HG03139 (cell line): ENCODE data around the gene NFIX.
"Not testable (repeated sequence)": the region's sequence is repeated elsewhere in the genome, so short reads cannot be mapped to it uniquely, and the experiment has no call there.

ENCODE experiments used
- ATAC-seq: cut with Tn5 transposase; IDR thresholded peaks from one replicate; pipeline ENCODE4 v1.9.1; 2021; ENCODE audit not compliant: unreplicated experiment

NFIX gene

GRCh38 chr19:12994701-12995595, at the start of gene NFIX:
TSS of gene NFIX (plus strand) at chr19:12995475. CDS start at chr19:12995838, 363 bp downstream.
- ATAC-seq = no peak

DNA sequence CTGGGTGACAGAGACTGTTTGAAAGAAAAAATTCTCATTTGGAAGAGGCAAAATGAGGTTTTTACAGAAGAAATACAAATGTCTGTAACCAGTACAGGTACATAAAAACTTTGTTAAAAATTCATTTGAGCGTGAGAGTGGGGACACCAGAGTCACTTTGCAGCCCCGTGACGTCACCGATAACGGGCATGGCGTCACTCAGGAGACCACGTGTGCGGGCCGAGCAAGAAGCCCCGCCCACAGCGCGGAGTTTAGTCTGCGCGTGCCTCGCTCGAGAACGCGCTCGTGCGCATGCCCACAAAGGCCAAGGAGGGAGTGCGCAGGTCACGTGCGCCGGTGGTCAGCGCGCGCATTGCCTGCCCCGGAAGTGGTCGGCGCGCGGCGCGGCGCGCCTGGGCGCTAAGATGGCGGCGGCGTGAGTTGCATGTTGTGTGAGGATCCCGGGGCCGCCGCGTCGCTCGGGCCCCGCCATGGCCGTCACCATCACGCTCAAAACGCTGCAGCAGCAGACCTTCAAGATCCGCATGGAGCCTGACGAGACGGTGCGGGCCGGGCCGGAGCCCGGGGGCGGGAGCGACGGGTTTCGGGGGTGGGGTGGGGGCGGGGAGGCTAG, 49.7 kb upstream of the NFIX start, which contains the start of gene RAD23A:
TSS of gene RAD23A (plus strand) at position 384 of the 613 bp plus-strand sequence. CDS start at position 471, 87 bp downstream.
- peak; percentile 72 for ATAC-seq

DNA sequence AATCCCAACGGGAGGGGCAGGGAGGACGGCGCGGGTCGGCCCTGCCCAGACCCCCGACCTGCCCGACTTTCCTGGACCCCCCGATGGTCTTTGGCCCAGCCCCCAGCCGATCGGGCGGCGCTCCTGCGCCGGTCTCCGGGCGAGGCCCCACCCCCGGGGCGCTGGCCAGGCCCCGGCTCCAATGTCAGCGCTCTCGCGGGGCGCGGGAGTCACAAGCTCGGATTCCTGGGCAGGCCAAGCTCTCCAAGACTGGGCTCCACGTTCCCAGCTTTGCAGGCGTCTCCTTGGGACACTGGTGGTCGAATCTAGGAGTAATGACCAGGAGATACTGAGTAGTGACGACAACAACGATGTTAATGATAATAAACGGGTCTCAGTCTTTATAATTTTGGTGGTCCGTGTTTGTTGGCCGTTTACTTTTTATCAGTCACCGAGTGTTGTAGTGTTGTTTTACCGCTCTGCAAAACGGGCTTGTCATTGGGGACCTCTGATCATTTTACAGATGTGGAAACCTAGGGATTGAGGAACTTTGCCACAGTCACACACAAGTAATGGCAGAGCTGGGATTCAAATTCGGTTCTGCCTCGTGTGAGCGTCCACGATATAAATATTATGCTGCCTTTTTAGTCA, 49.1 kb upstream of the NFIX start:
- peak; percentile 17 for ATAC-seq

DNA sequence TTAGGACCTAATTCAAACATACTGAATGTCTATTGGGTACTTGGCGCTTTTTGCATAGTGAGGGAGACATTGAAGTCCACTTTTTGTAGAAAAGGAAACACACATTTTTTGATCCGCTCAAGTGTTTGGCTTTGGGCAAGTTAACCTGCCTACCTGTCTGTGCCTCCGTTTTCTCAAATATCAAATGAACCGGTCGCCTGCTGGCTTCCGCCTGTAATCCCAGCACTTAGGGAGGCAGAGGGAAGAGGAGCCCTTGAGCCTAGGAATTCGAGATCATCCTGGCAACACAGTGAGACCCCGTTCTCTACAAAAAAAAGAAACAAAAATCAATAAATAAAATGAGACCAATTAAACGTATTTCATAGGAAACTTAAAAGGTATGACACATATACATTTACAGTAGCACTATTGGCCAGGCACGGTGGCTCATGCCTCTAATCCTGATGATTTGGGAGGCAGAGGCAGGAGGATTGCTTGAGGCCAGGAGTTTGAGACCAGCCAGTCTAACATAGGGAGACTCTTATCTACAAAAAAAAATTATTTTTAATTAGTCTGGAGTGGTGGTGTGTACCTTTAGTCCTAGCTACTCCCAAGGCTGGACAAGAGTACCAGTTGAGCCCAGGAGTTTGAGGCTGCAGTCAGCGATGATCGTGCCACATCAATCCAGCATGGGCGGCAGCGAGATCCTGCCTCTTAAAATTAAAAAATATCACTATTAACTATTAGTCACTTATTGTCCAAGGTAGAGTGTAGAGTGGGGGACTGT, 48.4 kb upstream of the NFIX start:
- no peak for ATAC-seq

DNA sequence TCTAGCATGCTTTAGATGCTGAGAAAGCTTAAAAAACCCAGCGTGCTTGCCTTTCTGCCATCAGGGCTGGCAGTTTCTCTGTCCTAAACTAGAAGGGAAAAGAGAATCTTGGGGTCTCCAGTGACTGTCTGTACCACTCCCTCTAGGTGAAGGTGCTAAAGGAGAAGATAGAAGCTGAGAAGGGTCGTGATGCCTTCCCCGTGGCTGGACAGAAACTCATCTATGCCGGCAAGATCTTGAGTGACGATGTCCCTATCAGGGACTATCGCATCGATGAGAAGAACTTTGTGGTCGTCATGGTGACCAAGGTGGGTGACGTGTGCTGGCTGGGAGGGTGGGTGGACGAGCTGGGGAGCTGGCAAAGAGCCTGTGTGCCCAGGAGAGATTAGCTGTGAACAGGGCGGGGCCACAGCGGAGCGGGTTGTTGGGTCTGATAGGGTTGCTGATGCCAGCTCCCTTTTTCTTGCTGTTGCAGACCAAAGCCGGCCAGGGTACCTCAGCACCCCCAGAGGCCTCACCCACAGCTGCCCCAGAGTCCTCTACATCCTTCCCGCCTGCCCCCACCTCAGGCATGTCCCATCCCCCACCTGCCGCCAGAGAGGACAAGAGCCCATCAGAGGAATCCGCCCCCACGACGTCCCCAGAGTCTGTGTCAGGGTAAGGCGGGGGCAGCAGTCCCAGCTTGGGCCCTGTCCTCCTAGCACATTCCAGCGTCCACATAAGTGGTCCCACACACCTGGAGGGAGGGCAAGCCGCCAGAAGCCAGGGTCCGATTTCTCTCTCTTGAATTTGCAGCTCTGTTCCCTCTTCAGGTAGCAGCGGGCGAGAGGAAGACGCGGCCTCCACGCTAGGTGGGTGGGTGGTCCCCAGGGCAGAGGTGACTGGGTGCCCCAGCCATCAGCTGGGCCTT, 47.3 kb upstream of the NFIX start:
- no peak for ATAC-seq

GRCh38 chr19:12948612-12949362, 46.5 kb upstream of the NFIX start:
- no peak for ATAC-seq

- no peak for ATAC-seq
Measured at GRCh38 chr19:12949363-12950283, 45.7 kb upstream of the NFIX start.

DNA sequence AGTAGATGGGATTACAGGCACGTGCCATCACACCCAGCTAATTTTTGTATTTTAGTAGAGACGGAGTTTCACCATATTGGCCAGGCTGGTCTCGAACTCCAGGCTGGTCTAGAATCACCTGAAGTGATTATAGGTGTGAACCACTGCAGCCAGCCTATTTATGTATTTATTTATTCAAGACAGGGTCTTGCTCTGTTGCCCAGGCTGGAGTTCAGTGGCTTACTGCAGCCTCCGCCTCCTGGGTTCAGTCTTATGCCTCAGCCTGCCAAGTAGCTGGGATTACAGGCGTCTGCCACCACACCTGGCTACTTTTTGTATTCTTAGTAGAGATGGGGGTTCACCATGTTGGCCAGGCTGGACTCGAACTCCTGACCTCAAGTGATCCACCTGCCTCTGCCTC, 43.2 kb upstream of the NFIX start:
- not testable (repeated sequence) for ATAC-seq

GRCh38 chr19:12952488-12953137, 42.7 kb upstream of the NFIX start:
- ATAC-seq = no peak

DNA sequence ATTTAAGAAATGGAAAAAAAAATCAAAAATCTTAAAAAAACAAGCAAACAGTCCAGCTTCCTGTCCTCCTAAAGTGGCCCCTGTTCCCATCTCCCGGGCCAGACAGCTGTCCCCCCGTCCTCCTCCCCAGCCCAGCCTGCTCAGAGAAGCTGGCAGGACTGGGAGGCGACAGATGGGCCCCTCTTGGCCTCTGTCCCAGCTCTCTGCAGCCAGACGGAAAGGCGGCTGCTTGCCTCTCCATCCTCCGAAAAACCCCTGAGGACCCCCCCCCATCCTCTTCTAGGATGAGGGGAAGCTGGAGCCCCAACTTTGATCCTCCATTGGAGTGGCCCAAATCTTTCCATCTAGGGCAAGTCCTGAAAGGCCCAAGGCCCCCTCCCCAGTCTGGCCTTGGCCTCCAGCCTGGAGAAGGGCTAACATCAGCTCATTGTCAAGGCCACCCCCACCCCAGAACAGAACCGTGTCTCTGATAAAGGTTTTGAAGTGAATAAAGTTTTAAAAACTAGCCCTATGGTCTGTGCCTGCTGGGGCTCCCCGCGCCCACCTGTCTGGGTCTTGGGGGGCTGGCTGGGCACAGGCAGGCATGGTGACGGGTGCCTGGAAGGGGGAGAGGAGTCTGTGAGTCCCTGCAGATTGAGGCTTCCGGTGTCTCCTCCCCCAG, 42.0 kb upstream of the NFIX start:
- no peak for ATAC-seq

GRCh38 chr19:12953799-12954611, 41.3 kb upstream of the NFIX start:
- no peak for ATAC-seq

DNA sequence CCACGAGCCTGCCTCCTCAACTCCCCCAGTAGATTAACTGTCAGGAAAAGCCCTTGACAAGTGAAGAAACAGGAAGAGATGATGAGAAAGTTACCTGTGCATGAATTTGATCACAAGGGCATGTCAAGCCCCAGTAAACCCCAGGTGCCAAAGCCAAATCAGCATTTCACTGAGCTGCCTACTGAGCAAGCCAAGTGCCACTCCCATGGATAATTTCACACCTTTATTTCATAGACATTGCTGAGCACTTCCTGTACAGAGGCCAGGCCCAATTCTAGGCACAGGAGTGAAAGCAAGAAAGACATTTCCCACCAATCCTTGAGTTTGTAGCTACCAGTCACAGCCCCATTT, 40.7 kb upstream of the NFIX start:
- no peak for ATAC-seq

- ATAC-seq = not testable (repeated sequence)
Measured at GRCh38 chr19:12955575-12955974, 39.7 kb upstream of the NFIX start.

- no peak for ATAC-seq
Measured at GRCh38 chr19:12955996-12956395, 39.3 kb upstream of the NFIX start.

DNA sequence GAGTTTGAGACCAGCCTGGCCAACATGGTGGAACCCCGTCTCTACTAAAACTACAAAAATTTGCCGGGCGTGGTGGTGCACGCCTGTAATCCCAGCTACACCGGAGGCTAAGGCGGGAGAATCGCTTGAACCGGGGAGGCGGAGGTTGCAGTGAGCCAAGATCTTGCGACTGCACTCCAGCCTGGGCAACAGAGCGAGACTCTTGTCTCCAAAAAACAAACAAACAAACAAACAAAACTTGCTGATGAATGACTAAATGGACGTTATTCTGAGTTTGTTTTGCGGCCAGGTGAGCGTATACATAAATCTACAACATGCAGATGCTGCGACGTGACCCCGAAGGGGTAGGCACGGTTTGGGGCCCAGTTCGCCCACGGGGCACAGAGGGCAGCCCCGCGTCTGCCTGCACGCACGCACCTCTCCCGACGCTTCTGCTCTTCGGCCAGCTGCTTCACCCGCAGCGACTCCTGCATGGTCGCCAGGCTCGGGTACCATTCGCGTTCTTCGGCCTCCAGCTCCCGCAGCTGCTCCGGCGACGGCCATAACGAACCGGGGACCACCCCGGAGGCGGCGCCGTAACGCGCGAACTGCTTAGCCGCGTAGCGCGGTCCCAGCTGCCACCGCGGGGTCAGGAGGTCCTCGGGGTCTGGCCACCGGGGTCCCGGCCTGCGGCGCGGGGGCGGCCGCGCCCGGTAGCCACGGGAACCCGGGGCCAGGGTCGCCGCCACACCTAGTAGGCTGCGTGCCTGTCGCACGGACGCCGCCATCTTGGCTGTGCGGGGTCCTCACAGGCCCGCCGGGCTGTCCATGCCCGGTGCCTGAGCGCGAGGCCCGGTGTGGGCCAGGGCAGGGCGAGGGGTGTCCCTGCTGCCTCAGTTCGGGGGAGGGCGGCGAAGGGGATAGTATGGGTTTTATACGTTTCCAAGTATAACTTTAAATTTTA, 38.6 kb upstream of the NFIX start, which contains the start of gene GADD45GIP1:
TSS of gene GADD45GIP1 (minus strand) at position 778 of the 943 bp plus-strand sequence. CDS start at position 767, 11 bp downstream.
- ATAC-seq = peak; percentile 75
